HepG2 (cell line): Measurements from ENCODE around the gene VWA3A. TPM values are rescaled to one million over a fixed set of nuclear protein-coding genes. Genes with fewer than 3 reads are reported as not detected.

Experiments
- BHLHE40 ChIP-seq: IDR thresholded peaks from 2 replicates; pipeline ENCODE4 v1.6.1; 2011; ENCODE audit warnings: low read length, improper control_type of control experiment
- BORCS8-MEF2B ChIP-seq: sonication (generic); formaldehyde crosslinking; IDR thresholded peaks from 2 replicates; pipeline ENCODE4 v1.8.0; 2022; ENCODE audit warnings: mild to moderate bottlenecking, missing genetic modification reagents
- KDM2A ChIP-seq: sonication (generic); formaldehyde crosslinking; IDR thresholded peaks from 2 replicates; pipeline ENCODE4 v1.4.0; 2020; ENCODE audit warnings: low read depth, missing genetic modification reagents, borderline replicate concordance
- NFE2L2 ChIP-seq: fragments of 150-350 bp; IDR thresholded peaks from 2 replicates; pipeline ENCODE4 v1.6.1; 2014; ENCODE audit warnings: low read length
- POLR2G ChIP-seq: fragments of 200-400 bp; formaldehyde crosslinking; IDR thresholded peaks from 2 replicates; pipeline ENCODE4 v1.6.1; 2018; ENCODE audit warnings: mild to moderate bottlenecking, low read depth, low read length, moderate library complexity
- RCOR2 ChIP-seq: IDR thresholded peaks from 2 replicates; pipeline ENCODE4 v1.6.1; 2016; ENCODE audit warnings: missing biosample characterization, missing genetic modification reagents
- REXO4 ChIP-seq: sonication (generic); formaldehyde crosslinking; IDR thresholded peaks from 2 replicates; pipeline ENCODE4 v1.8.0; 2022; ENCODE audit warnings: missing genetic modification reagents, mild to moderate bottlenecking, borderline replicate concordance
- RFX3 ChIP-seq: IDR thresholded peaks from 2 replicates; pipeline ENCODE4 v1.6.1; 2016; ENCODE audit warnings: missing biosample characterization, missing genetic modification reagents
- RNF2 ChIP-seq: fragments of 450-650 bp; conservative IDR thresholded peaks from 2 replicates; pipeline ENCODE4 v1.6.1; 2016; ENCODE audit warnings: low read depth
- SAP130 ChIP-seq: IDR thresholded peaks from 2 replicates; pipeline ENCODE4 v1.6.1; 2016; ENCODE audit warnings: low read depth
- SMC3 ChIP-seq: IDR thresholded peaks from 2 replicates; pipeline ENCODE4 v1.6.1; 2011; ENCODE audit warnings: low read length, improper control_type of control experiment
- SP4 ChIP-seq: sonication (generic); formaldehyde crosslinking; IDR thresholded peaks from 2 replicates; pipeline ENCODE4 v1.8.1; 2023; ENCODE audit warnings: mild to moderate bottlenecking, missing genetic modification reagents
- SRY ChIP-seq: sonication (generic); formaldehyde crosslinking; IDR thresholded peaks from 2 replicates; pipeline ENCODE4 v1.8.0; 2022; ENCODE audit warnings: mild to moderate bottlenecking, missing genetic modification reagents
- THYN1 ChIP-seq: sonication (generic); formaldehyde crosslinking; IDR thresholded peaks from 2 replicates; pipeline ENCODE4 v1.8.1; 2023; ENCODE audit warnings: low read depth, mild to moderate bottlenecking, moderate library complexity, missing genetic modification reagents, borderline replicate concordance
- ZNF205 ChIP-seq: IDR thresholded peaks from 2 replicates; pipeline ENCODE4 v1.6.1; 2018; ENCODE audit warnings: missing biosample characterization, missing genetic modification reagents
- ZNF484 ChIP-seq: sonication (generic); formaldehyde crosslinking; IDR thresholded peaks from 2 replicates; pipeline ENCODE4 v1.5.1; 2020; ENCODE audit warnings: mild to moderate bottlenecking, low read depth, missing genetic modification reagents, borderline replicate concordance
- ZNF501 ChIP-seq: sonication (generic); formaldehyde crosslinking; IDR thresholded peaks from 2 replicates; pipeline ENCODE4 v1.5.1; 2020; ENCODE audit warnings: mild to moderate bottlenecking, moderate library complexity, missing genetic modification reagents
- ZNF709 ChIP-seq: sonication (generic); formaldehyde crosslinking; IDR thresholded peaks from 2 replicates; pipeline ENCODE4 v1.5.0; 2020; ENCODE audit warnings: mild to moderate bottlenecking, missing genetic modification reagents
- polyA plus RNA-seq, 8 experiments: library from polyadenylated mRNA; depleted of rRNA in 3 of 8; stranded (reverse) in 7 of 8; unstranded in 1 of 8; fragments of >200 nt; fragmentation: Illumina TruSeq in 4 of 8; extraction: Trizol in 4 of 8; gene quantifications; 2 replicates each; pipeline versions ENCODE4 v1.2.1 to v1.2.3, GENCODE V29; 2011 to 2016; ENCODE audit warnings: low read depth in 4 of 8, missing spikeins in 1 of 8, mixed read lengths in 1 of 8; ENCODE audit not compliant: insufficient read depth in 1 of 8
- total RNA-seq, 5 experiments: library from RNA; depleted of rRNA; stranded (reverse); fragments of >200 nt; fragmentation: Illumina TruSeq; extraction: Trizol; gene quantifications; 2 replicates each; pipeline ENCODE4 v1.2.3, GENCODE V29; 2016; ENCODE audit warnings: low read depth in 1 of 5
- TF ChIP-seq, protein P1 (sequence below): sonication (generic); formaldehyde crosslinking; IDR thresholded peaks from 2 replicates; pipeline ENCODE4 v1.4.0; 2020; ENCODE audit warnings: low read depth, missing genetic modification reagents
- TF ChIP-seq, protein P2 (sequence below): sonication (generic); formaldehyde crosslinking; IDR thresholded peaks from 2 replicates; pipeline ENCODE4 v1.5.1; 2020; ENCODE audit warnings: mild to moderate bottlenecking, moderate library complexity, missing genetic modification reagents
- TF ChIP-seq, protein P3 (sequence below): sonication (generic); formaldehyde crosslinking; IDR thresholded peaks from 2 replicates; pipeline ENCODE4 v1.8.0; 2022; ENCODE audit warnings: mild to moderate bottlenecking, missing genetic modification reagents

Gene VWA3A
- total and polyA plus RNA-seq, 2 of the 13 experiments (the other 11 are each of a cell fraction or from before 2014, with no cell fraction given), result 0.03 to 0.07 TPM

DNA sequence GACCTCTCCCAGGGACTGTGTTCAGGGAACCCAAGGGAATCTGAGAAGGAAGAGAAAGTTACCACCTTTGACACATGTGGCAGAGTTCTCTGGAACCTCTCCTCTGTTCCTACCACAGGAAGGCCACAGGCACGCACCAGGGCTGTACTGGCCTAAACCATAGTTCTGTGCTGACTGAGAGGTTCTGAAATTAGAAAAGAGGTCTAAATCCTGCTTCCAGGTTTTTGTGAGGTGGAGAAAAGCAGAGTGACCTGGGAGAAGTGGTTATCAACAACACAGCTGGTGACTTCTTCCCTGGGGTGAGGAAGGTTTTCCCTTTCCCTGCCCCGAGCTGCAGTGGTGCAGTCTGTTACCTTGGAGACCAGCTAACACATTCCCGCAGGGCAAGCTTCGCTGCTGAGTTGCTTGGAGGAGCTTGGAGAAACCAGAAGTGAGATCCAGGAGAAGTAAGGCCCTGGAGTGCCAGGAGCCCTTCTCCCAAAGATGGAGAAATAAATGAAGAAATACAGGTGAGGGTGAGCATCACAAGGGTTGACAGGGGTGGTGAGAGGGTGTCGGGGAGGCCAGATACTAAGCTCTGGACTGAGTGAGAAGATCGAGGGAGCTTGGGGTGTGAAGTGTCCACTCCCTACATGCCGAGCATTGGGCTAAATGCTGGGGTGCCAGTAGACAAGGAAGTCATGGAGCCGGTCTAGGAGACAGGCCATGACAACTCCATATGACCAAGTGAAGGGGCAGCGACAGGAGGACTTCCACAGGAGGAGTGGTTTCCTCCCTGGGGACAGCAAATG lies at the start of gene VWA3A (continued):
- TF ChIP-seq RCOR2 (CRISPR knock-in tag) (no peak), THYN1 (CRISPR knock-in tag) (no peak), BORCS8-MEF2B (CRISPR knock-in tag) (0 out of 2 replicates have a peak, but pooled peaks have one; percentile 47), SMC3 (no peak), RFX3 (CRISPR knock-in tag) (peak; percentile 57; the same call in 1 of the 2 replicates), RNF2 (0 out of 2 replicates have a peak, but pooled peaks have one; percentile 30), ZNF205 (CRISPR knock-in tag) (no peak), SP4 (0 out of 2 replicates have a peak, but pooled peaks have one; percentile 32), NFE2L2 (no peak), POLR2G (0 out of 2 replicates have a peak, but pooled peaks have one; percentile 34), SAP130 (no peak), ZNF709 (CRISPR knock-in tag) (0 out of 2 replicates have a peak, but pooled peaks have one; percentile 22), ZNF501 (CRISPR knock-in tag) (peak; percentile 49; the same call in 1 of the 2 replicates), ZNF484 (CRISPR knock-in tag) (no peak), REXO4 (no peak), KDM2A (peak; percentile 12; the same call in 1 of the 2 replicates), SRY (no peak), BHLHE40 (peak; percentile 62; the same call in 1 of the 2 replicates)
- TF ChIP-seq, protein P1, sequence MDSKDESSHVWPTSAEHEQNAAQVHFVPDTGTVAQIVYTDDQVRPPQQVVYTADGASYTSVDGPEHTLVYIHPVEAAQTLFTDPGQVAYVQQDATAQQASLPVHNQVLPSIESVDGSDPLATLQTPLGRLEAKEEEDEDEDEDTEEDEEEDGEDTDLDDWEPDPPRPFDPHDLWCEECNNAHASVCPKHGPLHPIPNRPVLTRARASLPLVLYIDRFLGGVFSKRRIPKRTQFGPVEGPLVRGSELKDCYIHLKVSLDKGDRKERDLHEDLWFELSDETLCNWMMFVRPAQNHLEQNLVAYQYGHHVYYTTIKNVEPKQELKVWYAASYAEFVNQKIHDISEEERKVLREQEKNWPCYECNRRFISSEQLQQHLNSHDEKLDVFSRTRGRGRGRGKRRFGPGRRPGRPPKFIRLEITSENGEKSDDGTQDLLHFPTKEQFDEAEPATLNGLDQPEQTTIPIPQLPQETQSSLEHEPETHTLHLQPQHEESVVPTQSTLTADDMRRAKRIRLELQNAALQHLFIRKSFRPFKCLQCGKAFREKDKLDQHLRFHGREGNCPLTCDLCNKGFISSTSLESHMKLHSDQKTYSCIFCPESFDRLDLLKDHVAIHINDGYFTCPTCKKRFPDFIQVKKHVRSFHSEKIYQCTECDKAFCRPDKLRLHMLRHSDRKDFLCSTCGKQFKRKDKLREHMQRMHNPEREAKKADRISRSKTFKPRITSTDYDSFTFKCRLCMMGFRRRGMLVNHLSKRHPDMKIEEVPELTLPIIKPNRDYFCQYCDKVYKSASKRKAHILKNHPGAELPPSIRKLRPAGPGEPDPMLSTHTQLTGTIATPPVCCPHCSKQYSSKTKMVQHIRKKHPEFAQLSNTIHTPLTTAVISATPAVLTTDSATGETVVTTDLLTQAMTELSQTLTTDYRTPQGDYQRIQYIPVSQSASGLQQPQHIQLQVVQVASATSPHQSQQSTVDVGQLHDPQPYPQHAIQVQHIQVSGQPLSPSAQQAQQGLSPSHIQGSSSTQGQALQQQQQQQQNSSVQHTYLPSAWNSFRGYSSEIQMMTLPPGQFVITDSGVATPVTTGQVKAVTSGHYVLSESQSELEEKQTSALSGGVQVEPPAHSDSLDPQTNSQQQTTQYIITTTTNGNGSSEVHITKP (CRISPR knock-in tag), result peak; percentile 99
- TF ChIP-seq, protein P2, sequence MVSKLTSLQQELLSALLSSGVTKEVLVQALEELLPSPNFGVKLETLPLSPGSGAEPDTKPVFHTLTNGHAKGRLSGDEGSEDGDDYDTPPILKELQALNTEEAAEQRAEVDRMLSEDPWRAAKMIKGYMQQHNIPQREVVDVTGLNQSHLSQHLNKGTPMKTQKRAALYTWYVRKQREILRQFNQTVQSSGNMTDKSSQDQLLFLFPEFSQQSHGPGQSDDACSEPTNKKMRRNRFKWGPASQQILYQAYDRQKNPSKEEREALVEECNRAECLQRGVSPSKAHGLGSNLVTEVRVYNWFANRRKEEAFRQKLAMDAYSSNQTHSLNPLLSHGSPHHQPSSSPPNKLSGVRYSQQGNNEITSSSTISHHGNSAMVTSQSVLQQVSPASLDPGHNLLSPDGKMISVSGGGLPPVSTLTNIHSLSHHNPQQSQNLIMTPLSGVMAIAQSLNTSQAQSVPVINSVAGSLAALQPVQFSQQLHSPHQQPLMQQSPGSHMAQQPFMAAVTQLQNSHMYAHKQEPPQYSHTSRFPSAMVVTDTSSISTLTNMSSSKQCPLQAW (CRISPR knock-in tag), result no peak
- TF ChIP-seq, protein P3, sequence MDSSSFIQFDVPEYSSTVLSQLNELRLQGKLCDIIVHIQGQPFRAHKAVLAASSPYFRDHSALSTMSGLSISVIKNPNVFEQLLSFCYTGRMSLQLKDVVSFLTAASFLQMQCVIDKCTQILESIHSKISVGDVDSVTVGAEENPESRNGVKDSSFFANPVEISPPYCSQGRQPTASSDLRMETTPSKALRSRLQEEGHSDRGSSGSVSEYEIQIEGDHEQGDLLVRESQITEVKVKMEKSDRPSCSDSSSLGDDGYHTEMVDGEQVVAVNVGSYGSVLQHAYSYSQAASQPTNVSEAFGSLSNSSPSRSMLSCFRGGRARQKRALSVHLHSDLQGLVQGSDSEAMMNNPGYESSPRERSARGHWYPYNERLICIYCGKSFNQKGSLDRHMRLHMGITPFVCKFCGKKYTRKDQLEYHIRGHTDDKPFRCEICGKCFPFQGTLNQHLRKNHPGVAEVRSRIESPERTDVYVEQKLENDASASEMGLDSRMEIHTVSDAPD (CRISPR knock-in tag), result 0 out of 2 replicates have a peak, but pooled peaks have one; percentile 51
